Ovary (tissue), 3 donors: ENCODE measurements around the gene DNM1.

Experiments used
- POLR2A ChIP-seq: fragments of 450-650 bp; IDR thresholded peaks from one replicate; pipeline ENCODE4 v1.6.1; 2017; ENCODE audit warnings: antibody characterized with exemption, mild to moderate bottlenecking, moderate library complexity
- TF ChIP-seq, protein P1 (sequence below), 3 donors: fragments of 450-650 bp in 2 of 3; fragments of 200-600 bp in 1 of 3; IDR thresholded peaks; one replicate each; pipeline versions ENCODE4 v1.5.1 to v1.8.0; 2016 to 2022; ENCODE audit warnings: antibody characterized with exemption in 3 of 3, mild to moderate bottlenecking in 1 of 3
- donor health status: DM: no; HTN: no; CAD: no.

DNA sequence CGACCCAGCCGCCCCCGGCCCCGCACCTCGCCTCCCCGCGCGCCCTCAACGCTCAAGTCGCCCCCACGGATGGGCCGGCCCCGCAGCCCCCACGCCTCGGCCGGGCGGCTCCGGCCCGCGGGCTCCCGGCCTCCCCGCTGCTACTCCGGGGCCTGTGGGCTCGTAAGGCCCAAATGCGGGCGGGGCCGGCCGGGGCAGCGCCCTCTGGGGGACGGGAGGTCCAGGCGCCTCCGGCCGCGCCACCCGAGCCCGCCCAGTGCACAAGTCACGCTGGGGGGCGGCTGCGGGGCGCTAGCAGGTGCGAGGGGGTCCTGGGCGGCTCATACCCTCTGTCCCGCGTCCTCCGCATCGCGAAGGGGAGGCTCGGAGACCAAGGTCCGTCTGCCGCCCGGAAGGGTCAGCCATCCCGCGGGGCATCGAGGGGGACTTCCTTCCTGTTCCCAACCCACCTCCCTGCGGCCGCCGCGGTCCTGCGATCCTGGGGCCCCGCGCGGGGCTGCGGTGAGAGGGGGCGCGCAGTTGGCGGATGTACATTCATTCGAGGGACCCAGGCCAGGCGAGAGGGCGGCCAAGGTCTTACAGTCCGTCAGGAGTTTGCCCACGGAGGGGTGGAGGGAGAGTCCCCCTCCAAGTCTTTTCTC, 11.7 kb upstream of the DNM1 start, which contains the start of gene CIZ1:
- TF ChIP-seq, protein P1, sequence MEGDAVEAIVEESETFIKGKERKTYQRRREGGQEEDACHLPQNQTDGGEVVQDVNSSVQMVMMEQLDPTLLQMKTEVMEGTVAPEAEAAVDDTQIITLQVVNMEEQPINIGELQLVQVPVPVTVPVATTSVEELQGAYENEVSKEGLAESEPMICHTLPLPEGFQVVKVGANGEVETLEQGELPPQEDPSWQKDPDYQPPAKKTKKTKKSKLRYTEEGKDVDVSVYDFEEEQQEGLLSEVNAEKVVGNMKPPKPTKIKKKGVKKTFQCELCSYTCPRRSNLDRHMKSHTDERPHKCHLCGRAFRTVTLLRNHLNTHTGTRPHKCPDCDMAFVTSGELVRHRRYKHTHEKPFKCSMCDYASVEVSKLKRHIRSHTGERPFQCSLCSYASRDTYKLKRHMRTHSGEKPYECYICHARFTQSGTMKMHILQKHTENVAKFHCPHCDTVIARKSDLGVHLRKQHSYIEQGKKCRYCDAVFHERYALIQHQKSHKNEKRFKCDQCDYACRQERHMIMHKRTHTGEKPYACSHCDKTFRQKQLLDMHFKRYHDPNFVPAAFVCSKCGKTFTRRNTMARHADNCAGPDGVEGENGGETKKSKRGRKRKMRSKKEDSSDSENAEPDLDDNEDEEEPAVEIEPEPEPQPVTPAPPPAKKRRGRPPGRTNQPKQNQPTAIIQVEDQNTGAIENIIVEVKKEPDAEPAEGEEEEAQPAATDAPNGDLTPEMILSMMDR (IDR thresholded peaks at IDR 0.05) = peak; percentile 79 to 92 (median 86)
- TF ChIP-seq POLR2A = peak; percentile 52
